Thyroid gland (tissue), 4 donors: Measurements from ENCODE around the gene APBA3. TPM values are rescaled to one million over a fixed set of nuclear protein-coding genes. Genes with fewer than 3 reads are reported as not detected.

Experiments used
- DNase-seq, 2 donors: peaks; one replicate each; pipeline ENCODE4 v3.0.0-alpha.2; 2019
- H3K27ac ChIP-seq, 3 donors: fragments of 200-600 bp; sonication (generic); 1 replicate in 2 of 3; 2 replicates in 1 of 3; pipeline ENCODE4 v1.5.1; 2016 to 2019; ENCODE audit warnings: mild to moderate bottlenecking in 1 of 3, moderate library complexity in 1 of 3
- H3K27me3 ChIP-seq: fragments of 200-600 bp; sonication (generic); one replicate; pipeline ENCODE4 v1.5.1; 2019
- H3K36me3 ChIP-seq, 2 donors: fragments of 200-600 bp; sonication (generic); one replicate each; pipeline ENCODE4 v1.5.1; 2016 to 2019
- H3K4me1 ChIP-seq, 2 donors: fragments of 200-600 bp; sonication (generic); one replicate each; pipeline ENCODE4 v1.5.1; 2017 to 2019
- H3K4me3 ChIP-seq, 3 donors: fragments of 200-600 bp; sonication (generic); replicated peaks in 1 of 3; 1 replicate in 2 of 3; 2 replicates in 1 of 3; pipeline ENCODE4 v1.5.1; 2016; ENCODE audit warnings: mild to moderate bottlenecking in 1 of 3
- H3K9me3 ChIP-seq: fragments of 200-600 bp; sonication (generic); one replicate; pipeline ENCODE4 v1.5.1; 2017
- POLR2A ChIP-seq, 2 donors: fragments of 450-650 bp; IDR thresholded peaks; one replicate each; pipeline ENCODE4 v1.6.1; 2017; ENCODE audit warnings: antibody characterized with exemption in 2 of 2, mild to moderate bottlenecking in 2 of 2, moderate library complexity in 1 of 2
- WGBS, 2 donors: methylation state at CpG; one replicate each; pipeline ENCODE4 v1.1.5; 2017; 5-methylcytosine and 5-hydroxymethylcytosine counted together
- intact Hi-C: fragments of 100-400 bp; cut with DNase I; formaldehyde crosslinking; loops from one replicate; pipeline ENCODE4 v1.15.1; 2023
- total RNA-seq, 4 donors: library from RNA; depleted of rRNA; stranded (reverse); fragments of >200 nt; gene quantifications; one replicate each; pipeline ENCODE4 v1.2.3, GENCODE V29; 2016
- TF ChIP-seq, protein P1 (sequence below), 6 experiments: fragments of 200-600 bp in 3 of 6; fragments of 450-650 bp in 3 of 6; sonication (generic) in 3 of 6; IDR thresholded peaks; one replicate each; pipeline ENCODE4 v1.5.1; 2016 to 2019; ENCODE audit warnings: antibody characterized with exemption in 6 of 6, mild to moderate bottlenecking in 2 of 6, inconsistent platforms in 1 of 6, moderate library complexity in 1 of 6

Gene APBA3
- total RNA-seq, 4 donors from 2014 or later, result 33.6 to 42.9 (median 38.1) TPM

DNA sequence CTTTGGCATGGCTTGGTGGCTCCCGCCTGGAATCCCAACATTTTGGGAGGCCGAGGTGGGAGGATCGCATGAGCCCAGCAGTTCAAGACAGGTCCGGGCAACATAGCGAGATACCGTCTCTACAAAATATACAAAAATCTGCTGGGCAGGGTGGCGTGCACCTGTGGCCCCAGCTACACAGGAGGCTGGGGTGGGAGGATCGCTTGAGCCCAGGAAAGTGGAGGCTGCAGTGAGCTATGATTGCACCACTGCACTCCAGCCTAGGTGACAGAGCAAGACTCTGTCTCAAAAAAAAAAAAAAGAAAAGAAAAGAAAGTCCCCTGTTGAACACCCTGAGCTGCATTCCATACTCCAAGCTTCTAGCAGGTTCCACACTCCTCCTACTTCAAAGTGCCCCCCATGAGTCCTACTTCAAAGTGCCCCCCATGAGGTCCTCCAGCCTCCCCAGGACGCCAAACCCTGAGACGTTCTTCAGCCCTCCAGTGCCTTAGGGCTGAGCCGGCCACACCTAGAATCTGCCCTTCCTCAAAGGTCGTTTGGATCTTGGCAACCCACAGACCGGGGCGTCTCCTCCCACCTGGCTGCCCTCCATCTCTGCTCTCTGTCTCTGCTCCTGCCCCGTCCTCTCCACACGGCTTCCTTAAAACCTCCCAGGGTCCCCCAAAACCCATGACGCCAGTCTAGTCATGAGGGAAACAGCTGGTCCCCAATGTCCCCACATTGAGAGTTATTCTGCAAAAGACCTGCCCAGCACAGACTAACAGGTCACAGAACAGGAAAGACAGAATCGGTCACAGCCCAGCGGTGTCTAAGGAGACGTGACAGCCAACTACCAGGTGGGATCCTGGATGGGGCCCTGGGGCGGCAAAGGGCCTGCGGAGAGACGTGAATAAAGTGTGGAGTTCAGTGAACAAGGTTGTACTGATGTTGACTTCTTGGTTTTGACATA lies 48.6 kb downstream of the APBA3 start:
- intact Hi-C loops, result no loop called here
- WGBS, 2 donors, result 29 to 31% methylated on average over 21 to 23 of the region's 23 CpGs
- Histone ChIP-seq H3K36me3 (no peaks in the 10 kb centered on the region), H3K27ac (peak overlapping the region; percentile 88 to 98 (median 91)), H3K4me1 (peaks cover 12 to 43% of the 10 kb centered on the region in 2 donors), H3K27me3 (no peaks in the 10 kb centered on the region), H3K9me3 (no peaks in the 10 kb centered on the region), H3K4me3 (no peak overlapping the region)
- DNase-seq, result peak; percentile 90 to 93
- TF ChIP-seq, protein P1, sequence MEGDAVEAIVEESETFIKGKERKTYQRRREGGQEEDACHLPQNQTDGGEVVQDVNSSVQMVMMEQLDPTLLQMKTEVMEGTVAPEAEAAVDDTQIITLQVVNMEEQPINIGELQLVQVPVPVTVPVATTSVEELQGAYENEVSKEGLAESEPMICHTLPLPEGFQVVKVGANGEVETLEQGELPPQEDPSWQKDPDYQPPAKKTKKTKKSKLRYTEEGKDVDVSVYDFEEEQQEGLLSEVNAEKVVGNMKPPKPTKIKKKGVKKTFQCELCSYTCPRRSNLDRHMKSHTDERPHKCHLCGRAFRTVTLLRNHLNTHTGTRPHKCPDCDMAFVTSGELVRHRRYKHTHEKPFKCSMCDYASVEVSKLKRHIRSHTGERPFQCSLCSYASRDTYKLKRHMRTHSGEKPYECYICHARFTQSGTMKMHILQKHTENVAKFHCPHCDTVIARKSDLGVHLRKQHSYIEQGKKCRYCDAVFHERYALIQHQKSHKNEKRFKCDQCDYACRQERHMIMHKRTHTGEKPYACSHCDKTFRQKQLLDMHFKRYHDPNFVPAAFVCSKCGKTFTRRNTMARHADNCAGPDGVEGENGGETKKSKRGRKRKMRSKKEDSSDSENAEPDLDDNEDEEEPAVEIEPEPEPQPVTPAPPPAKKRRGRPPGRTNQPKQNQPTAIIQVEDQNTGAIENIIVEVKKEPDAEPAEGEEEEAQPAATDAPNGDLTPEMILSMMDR (IDR thresholded peaks at IDR 0.05), result peak in 1 of 6 experiments; percentile 3
- TF ChIP-seq POLR2A (IDR thresholded peaks at IDR 0.05), result peak in 1 of 2 donors; percentile 53

DNA sequence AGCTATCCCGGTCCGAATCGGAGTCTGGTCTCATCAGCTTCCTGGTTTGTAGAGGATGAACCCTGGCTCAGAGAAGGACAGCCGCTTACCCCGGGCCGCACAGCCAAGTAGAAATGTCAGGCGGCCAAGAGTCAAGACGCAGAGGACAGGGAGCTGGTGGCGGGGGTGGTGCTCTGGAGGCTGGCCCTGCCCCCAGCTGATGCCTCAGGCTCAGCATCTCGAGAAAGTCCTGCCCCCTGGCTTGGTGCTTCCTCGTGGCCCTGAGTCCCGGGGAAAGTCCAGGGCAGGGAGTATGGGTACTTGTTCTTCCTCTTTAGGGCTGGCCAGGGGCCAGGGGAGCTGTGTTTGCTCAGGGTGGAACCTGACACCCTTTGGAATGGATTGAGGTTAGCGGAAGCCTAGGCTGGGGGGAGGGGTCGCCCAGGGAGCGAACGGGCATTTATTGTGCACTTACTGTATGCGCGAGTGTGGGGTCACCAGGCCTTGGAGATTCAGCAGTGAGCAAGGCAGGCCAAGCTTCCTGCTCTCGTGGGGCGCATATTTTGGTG lies 51.2 kb downstream of the APBA3 start:
- peak; percentile 97 to 98 for DNase-seq
- TF ChIP-seq, protein P1 (IDR thresholded peaks at IDR 0.05), result no peak
- TF ChIP-seq POLR2A (IDR thresholded peaks at IDR 0.05), result peak in 1 of 2 donors; percentile 25

DNA sequence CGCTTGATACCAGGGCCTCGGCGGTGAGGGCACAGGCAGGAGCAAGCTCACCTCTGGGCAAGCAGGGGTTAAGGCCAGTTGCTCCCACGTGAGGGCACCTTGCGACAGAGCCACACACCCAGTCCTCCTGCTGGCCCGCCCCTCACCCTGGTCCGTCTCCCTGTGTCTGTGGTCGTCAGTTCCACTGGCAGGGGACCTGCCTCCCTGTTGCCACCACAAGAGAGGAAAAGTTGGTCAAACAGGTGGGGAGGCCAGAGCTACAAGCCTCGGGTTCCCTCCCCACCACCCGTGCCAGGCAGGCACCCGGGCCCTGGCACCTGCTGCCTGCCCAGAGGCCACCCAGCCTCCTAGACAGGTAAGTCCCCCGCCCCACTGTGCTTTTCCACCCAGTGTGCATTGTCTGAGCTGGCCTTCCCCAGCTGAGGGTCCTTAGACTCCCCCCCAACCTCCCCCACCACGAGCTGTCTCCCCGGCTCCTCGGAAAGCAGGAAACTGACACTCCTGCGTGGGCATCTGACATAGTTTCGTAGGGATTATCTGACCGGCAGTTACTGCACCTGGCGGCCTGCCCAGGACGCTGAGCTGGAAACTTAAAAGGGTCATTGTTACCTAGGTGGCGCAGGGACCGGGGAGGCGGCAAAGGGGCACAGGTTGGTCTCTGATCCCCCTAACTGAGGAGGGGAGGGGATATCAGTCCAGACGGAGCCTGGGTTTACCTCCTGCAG lies 53.1 kb downstream of the APBA3 start, which contains the start of gene TJP3:
TJP3 (plus strand) TSS at position 178 of the 725 bp plus-strand sequence. CDS start 20,049 bp downstream, outside the sequence.
- intact Hi-C loops, result no loop called here
- WGBS, 2 donors, result 12 to 24% methylated on average over 12 to 15 of the region's 24 CpGs
- H3K27me3 ChIP-seq, result no peaks in the 10 kb centered on the region
- H3K4me3 ChIP-seq, result peak within 1 kb of the TSS in 2 of 3 donors; percentile 0 to 37
- peaks cover 12 to 36% of the 10 kb centered on the region in 2 donors for H3K4me1 ChIP-seq
- peak within 1 kb of the TSS; percentile 44 to 90 (median 85) for H3K27ac ChIP-seq
- peak; percentile 83 to 84 for DNase-seq
- H3K9me3 ChIP-seq, result no peaks in the 10 kb centered on the region
- TF ChIP-seq POLR2A (IDR thresholded peaks at IDR 0.05), result peak in 1 of 2 donors; percentile 61
- TF ChIP-seq, protein P1 (IDR thresholded peaks at IDR 0.05), result peak in 1 of 6 experiments; percentile 16
- no peaks in the 10 kb centered on the region for H3K36me3 ChIP-seq

More for the DNA sequence above, 51.2 kb downstream of the APBA3 start:
- Histone ChIP-seq H3K9me3 (no peaks in the 10 kb centered on the region), H3K4me1 (peaks cover 12 to 45% of the 10 kb centered on the region in 2 donors), H3K27me3 (no peaks in the 10 kb centered on the region), H3K27ac (peak overlapping the region; percentile 29 to 57 (median 49)), H3K4me3 (no peak overlapping the region), H3K36me3 (no peaks in the 10 kb centered on the region)
- intact Hi-C loops, result no loop called here
- WGBS, 2 donors, result 33 to 40% methylated on average over 16 to 20 of the region's 20 CpGs

DNA sequence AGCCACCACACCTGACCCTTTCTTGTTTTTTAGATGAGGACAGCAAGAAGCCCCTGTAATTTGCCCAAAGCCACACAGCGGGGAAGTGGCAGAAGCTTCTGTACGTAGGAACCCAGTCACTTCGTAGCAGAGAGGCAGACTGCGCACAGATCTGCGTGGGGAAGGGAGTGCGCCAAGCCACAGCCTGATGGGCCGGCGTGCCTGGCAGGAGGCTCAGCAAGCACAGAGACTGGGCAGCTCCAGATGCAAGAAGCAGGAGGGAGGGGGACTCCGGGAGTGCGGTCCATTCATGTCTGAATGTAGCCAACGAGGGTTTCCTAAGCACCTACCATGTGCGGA lies 53.7 kb downstream of the APBA3 start:
- peak overlapping the region; percentile 44 to 90 (median 85) for H3K27ac ChIP-seq
- intact Hi-C loops, result no loop called here
- 78 to 87% methylated on average over 12 of the region's 12 CpGs for WGBS, 2 donors
- H3K4me3 ChIP-seq, result no peak overlapping the region
- no peaks in the 10 kb centered on the region for H3K9me3 ChIP-seq
- no peaks in the 10 kb centered on the region for H3K27me3 ChIP-seq
- TF ChIP-seq, protein P1 (IDR thresholded peaks at IDR 0.05), result no peak
- TF ChIP-seq POLR2A (IDR thresholded peaks at IDR 0.05), result no peak
- peaks cover 6 to 31% of the 10 kb centered on the region in 2 donors for H3K4me1 ChIP-seq
- DNase-seq, result no peak
- no peaks in the 10 kb centered on the region for H3K36me3 ChIP-seq
